Measurements from ENCODE around the gene NSUN2. TPM values are rescaled to one million over a fixed set of nuclear protein-coding genes. Genes with fewer than 3 reads are reported as not detected.
"Not testable (repeated sequence)": the region's sequence is repeated elsewhere in the genome, so short reads cannot be mapped to it uniquely, and the experiment has no call there.

NSUN2 gene
- 100 to 1,000 TPM; 130 to 134 TPM for total RNA-seq

DNA sequence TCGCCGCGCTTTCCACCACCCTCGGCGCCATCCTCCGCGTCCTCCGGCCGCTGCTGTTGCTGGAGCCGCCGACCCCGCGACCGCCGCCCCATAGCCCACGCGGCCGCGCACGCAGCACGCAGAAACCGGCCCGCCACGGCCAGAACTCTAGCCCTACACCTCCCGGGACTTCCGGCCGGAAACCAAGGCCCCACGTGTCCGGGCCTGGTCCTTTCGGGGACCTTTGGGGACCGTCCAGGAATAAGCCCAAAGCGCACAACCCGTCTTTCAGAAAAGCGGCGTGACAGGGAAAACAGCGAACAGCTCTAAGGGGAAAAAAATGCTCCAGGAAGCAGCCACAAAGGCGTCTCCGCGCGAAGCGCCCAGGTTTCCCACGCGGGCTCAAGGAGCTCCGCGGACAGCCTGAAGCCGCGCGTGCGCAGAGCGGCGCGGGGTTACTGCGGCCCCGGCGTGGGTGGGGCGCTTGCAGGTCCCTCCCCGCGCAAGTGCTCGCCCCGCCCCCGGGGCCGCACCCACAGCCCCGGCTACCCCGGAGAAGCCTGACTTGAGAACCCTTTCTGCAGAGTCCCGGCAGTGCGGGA is at the start of gene NSUN2, which contains the start of gene SRD5A1:
Gene NSUN2, minus strand, starts transcription at position 157 of the 581 bp plus-strand sequence. Its CDS starts 65 bp downstream, at position 92.
Gene SRD5A1, plus strand, starts transcription at position 553 of the 581 bp plus-strand sequence. CDS start 137 bp downstream, outside the sequence.
- ChIA-PET POLR2A (interaction anchor here (0.8 to 2.6 kb wide), 4 partner anchors 9 to 79 kb away, joined by 3 to 20 read pairs (median 4); partner anchors contain the start of gene TENT4A), CTCF (interaction anchor here (1.1 kb wide), 1 partner anchor 98 kb away, joined by 3 read pairs; no protein-coding TSS in a partner anchor)

DNA sequence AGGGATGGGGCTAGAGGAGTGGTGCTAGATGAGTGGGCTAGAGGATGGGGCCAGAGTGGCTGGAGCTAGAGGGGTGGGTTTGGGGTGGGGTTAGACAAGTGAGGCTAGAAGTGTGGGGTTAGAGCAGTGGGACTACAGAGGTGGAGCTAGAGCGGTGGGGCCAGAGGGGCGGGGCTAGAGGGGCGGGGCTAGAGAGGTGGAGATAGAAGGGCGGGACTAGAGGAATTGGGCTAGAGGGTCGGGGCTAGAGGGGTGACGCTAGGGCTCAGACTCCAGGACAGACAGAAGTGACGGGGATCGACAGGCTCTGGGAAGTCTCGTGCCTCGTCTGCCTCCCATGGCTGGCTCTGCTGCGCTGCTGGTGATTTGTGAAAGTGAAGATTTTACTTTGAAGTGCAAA is 49.4 kb upstream of the NSUN2 start:
- POLR2A ChIA-PET: no interaction called here
- CTCF ChIA-PET: no interaction called here

DNA sequence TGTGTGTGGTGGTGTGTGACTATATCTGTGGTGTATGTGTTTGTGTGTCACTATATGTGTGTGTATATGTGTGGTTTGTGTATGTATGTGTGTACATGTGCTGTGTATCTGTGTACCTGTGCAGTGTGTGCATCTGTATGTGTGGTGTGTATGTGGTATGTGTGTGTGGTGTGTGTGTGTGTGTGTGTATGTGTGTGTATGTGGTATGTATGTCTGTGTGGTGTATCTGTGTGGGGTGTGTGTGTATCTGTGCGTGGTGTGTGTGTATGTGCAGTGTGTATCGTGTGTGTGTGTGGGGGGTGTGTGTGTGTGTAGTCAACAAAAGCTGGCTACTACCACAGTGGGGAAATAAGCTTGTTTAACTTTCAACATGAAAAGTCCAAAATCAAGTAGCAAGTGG is 48.8 kb upstream of the NSUN2 start:
- POLR2A ChIA-PET: no interaction called here

DNA sequence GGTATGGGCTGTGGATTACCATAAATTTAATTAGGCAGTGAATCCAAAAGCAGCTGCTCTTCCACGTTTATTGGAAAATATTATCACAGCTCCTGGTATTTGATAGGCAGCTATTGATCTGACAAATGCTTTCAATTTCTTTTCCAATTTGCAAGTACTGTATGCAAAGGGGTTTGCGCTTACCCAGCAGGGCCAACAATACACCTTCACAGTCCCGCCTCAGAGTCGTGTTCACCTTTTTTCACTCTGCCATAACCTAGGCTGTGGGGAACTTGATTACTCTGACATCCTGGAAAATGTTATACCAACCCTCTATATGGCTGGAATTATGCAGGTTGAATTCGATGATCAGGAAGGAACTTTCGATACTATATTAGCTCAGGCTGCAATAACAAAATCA is 48.1 kb upstream of the NSUN2 start:
- ChIA-PET CTCF (no interaction called here), POLR2A (no interaction called here)

More for the DNA sequence above, 48.8 kb upstream of the NSUN2 start:
- CTCF ChIA-PET: no interaction called here

DNA sequence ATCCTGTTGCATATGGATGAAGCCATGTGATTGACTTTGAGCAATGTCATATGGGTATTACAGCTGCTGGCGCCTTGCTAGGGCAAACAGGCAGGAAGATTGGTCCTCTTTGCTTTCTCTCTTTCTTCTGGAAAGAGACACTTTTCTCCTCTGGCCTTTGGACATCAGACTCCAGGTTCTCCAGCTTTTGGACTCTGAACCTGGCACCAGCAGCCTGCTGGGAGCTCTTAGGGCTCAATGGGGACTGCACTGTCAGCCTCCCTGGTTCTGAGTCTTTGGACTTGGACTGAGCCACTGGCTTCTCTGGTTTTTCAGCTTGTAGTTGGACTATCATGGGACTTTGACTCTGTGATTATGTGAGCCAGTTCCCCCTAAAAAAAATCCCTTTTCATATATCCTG is 45.5 kb upstream of the NSUN2 start:
- ChIA-PET CTCF (no interaction called here), POLR2A (no interaction called here)

DNA sequence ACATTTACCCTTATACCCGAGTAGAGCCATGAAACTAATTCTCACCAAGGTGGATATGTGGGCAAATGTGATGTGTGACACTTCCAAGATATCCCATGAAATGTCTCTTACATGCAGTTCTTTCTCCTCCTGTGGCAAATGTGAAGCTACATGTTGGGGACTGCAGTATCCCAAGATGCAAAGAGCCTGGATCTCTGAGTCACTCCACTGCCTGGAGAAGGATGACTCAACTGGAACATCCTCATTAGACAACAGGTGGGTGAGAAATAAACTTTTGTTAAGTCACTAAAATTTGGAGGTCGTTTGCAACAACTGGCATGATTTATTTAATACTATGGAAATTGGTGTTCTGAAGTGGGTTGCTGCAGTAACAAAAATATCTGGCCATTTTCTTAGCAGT is 43.9 kb upstream of the NSUN2 start:
- ChIA-PET POLR2A (no interaction called here), CTCF (no interaction called here)

DNA sequence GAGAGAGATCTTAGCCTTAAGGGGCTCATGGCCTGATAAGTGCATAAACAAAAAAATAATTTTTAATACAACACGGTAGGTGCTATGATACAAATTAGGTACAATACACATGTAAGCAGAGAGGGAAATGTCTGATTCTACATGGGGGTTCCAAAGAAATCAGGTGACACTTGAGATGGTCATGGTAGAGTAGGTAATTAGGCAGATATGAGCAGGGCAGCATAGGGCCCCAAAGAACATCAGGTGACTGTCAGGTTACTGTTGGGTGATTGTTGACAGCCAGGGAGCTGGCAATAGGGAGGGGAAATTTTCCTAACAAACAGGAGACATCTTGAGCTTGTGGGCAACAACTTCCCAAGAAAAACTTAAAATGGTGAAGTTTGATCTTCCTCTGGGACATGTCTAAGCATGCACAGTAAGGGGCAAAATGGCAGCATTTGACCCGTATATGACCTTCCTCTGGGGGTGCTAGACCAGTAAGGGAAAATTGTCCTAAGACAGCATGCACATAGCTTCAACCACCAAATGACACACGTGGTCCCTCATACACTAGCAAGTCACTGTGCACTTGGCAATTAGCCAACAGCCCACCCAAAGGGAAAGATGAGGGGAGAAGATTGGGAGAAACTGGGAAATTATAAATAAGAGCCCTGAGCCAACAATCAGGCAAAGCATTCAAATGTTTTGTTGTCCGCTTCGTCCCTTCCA is 43.1 kb upstream of the NSUN2 start:
- POLR2A ChIA-PET: no interaction called here
- CTCF ChIA-PET: no interaction called here

DNA sequence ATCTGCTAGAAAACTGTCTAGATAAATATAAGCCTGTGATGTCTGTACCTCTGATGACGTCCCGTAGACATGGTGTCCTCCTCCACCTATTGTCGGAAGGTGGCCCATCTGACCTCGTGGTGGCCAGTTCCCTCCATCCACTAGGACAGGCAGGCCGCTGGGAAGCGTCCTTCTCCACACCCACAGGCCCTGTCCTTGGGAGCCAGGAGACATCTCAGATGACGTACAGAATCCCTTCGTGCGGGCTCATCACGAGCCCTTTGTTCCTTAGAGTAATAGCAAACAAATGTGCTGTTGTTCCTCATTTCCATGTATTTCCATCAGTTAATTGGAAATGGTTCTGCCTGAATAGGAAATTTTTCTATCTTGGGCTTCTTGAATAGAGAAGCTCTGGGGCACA is 42.0 kb upstream of the NSUN2 start:
- ChIA-PET CTCF (no interaction called here), POLR2A (no interaction called here)

DNA sequence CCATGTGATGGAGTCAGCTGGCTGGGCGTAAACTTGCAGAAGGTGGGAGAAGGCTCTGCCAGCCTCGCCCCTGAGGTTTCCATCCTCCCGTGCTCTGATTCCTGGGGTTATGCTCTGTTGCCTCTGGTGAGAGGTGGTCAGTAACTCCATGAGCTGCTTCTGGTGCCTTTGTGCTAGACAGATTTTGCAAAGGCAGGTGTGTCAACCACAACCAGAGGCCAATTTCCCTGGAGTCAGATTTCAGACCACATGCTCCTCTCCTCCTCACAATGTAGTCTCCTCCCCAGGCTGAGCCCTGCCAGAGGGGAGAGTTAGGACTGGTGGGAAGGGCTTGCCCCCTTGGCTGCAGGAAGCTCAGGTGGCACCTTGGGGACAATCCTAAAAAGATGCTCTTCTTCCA is 41.6 kb upstream of the NSUN2 start:
- POLR2A ChIA-PET: no interaction called here

DNA sequence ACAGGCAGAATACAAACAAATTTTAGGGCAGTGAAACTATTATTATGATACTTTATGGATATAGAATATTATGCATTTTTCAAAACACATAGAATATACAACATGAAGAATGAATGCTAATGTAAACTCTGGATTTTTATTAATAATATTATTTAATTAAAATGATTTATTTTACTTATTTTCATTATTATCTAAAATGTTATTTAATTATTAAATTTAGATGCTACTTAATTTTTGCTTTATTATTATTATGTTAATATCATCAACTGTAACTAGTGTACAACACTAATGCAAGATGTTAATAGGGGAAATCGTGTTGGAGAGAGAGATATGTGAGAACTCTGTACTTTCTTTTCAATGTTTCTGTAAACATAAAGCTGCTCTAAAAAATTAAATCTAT is 41.1 kb upstream of the NSUN2 start:
- CTCF ChIA-PET: no interaction called here
- POLR2A ChIA-PET: no interaction called here

More for the DNA sequence above, 41.6 kb upstream of the NSUN2 start:
- CTCF ChIA-PET: no interaction called here

DNA sequence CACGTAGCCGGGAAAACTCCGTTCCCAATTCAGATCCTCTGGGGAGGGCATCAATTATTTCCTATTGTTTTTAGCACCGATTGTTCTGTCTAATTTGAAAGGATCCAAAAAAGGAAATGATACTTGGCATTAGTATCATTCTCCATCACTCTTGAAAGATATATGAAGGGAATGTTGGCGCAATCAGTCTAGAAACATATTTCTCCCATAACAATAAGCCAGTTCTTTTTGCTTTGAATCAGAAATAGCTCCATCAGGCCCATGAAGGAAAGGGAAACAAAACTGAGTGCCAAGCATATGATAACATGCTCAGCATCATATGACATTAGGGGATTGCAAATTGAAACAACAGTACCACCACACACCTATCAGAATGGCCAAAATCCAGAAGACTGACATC is 40.2 kb upstream of the NSUN2 start:
- POLR2A ChIA-PET: no interaction called here
- CTCF ChIA-PET: no interaction called here

DNA sequence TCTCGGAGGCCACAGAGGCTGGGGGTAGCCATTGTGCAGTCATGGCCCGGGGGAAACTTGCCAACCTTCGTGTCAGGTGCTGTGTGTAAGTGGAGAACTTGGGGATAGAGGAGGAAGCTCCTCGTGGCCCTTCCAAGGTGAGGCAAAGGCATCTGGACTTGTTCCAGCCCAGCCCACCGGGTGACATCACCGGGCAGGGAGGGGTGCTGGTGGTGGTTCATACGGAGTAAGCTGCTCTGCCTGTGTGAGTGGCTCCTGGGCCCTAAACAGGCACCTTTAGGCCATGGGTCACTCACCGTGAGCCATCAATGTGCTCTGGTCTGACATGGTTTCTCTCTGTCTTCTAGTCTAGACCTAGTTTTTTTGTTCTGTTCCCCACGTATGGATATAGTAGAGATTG is 35.9 kb upstream of the NSUN2 start:
- POLR2A ChIA-PET, CTCF ChIA-PET: not testable (repeated sequence)

DNA sequence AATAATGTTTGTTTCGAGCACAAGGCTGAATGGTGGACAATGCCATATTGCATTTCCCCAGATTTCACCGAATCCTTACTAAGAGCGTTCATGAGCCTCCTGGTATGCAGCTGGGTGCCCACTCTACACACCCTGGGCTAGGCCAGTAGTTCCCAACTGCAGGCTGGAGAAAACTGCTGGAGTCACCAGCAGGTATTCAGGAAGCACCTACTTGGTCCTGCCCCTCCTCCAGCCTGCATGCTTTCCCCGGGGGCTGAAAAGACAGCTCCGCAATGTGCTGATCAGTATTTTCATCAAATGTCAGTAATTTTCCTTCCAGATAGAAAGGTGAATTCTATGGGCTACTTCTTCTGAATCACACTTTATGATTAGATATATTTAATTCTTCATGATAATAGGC is 34.8 kb upstream of the NSUN2 start:
- ChIA-PET CTCF (no interaction called here), POLR2A (no interaction called here)

DNA sequence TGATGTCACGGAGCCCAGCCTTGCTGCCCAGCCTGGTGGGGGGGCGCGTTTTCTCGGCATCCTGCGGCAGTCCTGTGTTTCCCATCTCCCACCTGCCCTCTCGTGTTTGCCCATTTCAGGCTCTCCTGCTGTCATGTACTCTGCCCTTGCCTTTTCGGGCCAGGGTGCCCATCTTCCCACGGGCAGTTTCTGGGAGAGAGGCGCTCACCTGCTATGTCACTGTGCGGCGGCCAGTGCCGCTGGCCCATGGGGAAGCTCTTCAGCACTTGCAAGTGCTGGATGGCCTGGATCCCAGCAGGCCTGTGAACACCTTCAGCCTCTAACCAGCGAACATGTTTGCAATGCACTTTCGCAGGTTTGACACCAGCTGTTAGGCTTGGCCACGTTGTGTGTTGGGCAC is 33.9 kb upstream of the NSUN2 start:
- ChIA-PET POLR2A (no interaction called here), CTCF (no interaction called here)

DNA sequence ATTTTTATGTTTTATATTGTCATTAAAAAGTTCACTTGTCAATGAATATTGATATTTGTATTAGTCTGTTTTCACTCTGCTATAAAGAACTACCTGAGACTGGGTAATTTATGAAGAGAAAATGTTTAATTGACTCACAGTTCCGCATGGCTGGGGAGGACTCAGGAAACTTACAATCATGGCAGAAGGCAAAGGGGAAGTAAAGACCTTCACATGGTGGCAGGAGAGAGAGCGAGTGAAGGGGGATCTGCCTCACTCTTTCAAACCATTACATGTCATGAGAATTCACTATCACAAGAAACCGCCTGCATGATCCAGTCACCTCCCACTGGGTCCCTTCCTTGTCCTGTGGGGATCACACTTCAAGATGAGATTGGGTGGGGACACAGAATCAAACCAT is 27.8 kb upstream of the NSUN2 start:
- ChIA-PET CTCF (no interaction called here), POLR2A (no interaction called here)

DNA sequence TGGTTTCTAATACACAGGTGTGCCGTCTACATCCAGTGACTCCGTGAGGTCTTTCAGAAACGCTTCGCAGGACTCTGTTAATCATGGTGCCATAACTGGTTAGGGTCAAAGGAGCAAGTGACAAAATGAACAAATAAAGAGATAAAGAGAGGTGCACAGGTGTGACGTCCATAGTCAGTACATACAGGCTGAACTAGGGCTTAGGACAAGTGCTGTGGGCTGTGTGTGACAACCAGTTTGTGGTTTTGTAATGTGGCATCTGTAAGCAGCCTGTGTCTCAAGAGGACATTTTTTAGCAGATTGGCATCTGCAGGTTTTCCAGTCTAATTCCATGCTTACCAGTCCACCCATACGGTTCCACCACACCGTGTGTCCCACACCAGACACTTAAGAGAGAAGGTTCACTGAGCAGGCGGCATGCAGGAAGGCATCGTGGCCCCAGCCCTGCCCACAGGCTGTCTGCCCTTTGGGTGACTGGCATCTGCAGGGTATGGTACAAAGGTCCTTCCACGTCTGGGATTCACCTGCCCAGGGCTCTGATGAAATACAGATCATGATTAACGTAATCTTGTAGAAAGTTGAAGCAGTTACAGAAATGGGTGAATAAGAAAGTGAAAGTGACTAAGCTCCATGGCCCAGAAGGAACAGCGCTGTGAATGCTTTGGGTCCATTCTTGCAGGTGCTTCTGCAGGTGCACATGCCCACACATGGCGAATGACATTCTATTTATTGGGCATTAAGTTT is 27.3 kb upstream of the NSUN2 start:
- POLR2A ChIA-PET: no interaction called here
- CTCF ChIA-PET: no interaction called here

DNA sequence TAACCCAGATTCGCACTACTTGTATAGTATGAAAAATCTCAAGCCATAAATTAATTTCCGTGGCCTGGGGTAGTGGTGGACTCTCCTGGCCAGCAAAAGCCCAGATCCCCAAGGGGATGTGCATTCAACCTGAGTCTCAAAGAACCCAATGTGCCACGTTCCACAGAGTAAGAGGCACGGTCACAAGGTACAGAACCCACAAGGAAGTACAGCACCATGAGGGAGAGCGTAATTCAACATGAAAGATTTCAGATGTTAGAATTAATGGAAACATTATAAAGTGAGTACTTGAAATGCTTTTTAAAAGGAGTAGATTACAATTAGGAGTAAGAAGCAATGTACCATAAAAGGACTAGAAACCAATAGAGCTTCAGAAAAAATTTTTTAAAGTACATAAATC is 23.8 kb upstream of the NSUN2 start:
- ChIA-PET POLR2A (no interaction called here), CTCF (no interaction called here)

DNA sequence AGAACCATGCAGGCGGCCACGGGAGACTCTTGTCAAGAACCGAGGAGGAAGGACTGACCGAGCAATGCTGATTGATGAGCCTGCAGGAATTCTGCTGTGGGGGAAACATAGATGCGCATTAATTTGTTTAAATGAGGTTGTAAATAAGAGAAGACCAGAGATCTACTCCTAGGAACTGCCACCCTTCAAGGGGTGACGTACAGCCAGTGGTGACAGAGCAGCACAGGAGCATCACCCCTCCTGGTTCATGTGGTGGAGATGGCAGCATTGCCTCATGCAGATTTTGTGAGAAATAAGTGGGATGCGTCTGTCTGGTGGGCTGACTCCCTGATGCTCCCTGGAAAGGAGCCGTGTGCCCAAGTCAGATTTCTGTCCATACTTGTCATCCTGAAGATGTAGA is 22.6 kb upstream of the NSUN2 start:
- ChIA-PET CTCF (no interaction called here), POLR2A (no interaction called here)

DNA sequence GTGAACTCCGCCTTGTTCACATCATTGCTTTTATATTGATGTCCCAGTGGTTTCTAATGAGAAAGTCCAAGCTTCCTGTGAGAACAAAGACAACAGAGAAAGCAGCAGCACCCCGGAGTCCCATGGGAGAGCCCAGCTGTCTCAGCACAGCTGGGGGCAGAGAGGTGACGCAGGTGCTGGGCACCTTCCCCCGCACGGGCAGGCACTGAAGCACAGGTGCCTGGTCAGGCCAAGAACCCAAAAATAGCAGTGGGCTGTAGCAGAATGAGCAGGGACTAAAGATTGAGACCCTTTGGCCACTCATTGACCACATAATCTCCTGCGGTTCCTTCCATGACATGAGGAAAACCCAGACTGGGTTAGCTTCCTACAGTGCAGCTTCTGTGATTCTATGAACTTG is 19.2 kb upstream of the NSUN2 start:
- ChIA-PET POLR2A (no interaction called here), CTCF (no interaction called here)

DNA sequence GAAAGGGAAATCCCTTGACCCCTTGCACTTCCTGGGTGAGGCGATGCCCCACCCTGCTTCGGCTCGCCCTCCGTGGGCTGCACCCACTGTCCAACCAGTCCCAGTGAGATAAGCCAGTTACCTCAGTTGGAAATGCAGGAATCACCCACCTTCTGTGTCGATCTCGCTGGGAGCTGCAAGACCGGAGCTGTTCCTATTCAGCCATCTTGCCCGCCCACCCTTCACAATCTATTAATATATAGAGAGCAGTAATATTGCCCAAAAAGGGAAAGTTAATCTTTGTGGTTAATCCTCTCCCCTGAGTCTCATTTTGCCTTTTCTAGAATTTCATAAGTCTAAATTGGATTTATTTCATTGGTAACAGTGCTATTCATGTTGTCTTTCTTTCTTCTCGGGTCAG is 16.8 kb upstream of the NSUN2 start:
- CTCF ChIA-PET: no interaction called here
- POLR2A ChIA-PET: no interaction called here

DNA sequence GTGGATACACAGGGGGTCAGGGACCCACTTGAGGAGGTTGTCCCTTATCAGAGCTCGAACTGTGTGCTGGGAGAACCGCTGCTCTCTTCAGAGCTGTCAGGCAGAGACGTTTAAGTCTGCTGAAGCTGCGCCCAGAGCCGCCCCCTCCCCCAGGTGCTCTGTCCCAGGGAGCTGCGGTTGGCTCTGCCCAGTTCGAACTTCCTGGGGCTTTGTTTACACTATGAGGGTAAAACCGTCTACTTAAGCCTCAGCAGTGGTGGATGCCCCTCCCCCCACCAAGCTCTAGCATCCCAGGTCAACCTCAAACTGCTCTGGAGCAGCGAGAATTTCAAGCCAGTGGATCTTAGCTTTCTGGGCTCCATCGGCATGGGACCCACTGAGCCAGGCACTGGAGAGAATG is 16.3 kb upstream of the NSUN2 start:
- POLR2A ChIA-PET: no interaction called here
- CTCF ChIA-PET: no interaction called here
